Retina (tissue), 1 donor: Measurements from ENCODE around the gene PRSS3.
"Not testable (repeated sequence)": the region's sequence is repeated elsewhere in the genome, so short reads cannot be mapped to it uniquely, and the experiment has no call there.

Experiments used
- DNase-seq: peaks from one replicate; pipeline ENCODE4 v3.0.0-alpha.2; 2016

The PRSS3 gene

DNA sequence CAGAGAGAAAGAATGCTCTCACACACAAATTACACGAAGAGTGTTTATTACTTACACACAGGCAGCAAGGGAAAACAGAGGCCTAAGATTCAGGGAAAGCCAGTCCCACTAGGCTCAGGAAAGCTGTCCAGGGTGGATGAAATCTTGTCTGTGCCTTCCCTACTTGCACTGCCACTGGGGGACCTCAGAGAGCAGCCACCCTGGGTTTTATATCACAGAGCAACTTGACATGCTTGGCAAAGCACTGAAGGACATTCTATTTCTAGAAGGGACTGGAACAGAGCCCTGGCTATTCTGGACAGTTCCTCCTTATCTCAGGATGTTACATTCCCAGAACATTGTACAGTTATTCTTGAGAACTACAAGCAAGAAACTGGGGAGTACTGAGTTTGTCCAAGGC is 7.5 kb upstream of the PRSS3 start:
- DNase-seq: no peak

DNA sequence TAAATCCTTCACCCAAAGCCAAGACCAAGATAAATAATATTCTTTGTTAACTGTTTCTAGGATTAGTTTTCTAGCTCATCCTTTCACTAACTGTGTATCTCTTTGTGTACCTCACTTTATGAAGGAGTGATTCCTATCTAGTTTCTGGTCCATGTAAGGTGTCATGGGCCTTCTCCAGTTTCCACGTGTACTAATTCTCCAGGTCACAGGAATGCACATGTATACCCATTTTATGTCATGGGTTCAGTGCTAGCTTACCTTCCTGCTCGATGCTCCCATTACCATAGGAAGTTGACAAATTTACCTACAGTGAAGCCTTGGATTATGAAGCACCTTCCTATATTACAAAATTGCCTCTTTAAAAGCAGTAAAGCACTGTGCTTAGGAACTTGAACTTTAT is 5.9 kb upstream of the PRSS3 start:
- not testable (repeated sequence) for DNase-seq

DNA sequence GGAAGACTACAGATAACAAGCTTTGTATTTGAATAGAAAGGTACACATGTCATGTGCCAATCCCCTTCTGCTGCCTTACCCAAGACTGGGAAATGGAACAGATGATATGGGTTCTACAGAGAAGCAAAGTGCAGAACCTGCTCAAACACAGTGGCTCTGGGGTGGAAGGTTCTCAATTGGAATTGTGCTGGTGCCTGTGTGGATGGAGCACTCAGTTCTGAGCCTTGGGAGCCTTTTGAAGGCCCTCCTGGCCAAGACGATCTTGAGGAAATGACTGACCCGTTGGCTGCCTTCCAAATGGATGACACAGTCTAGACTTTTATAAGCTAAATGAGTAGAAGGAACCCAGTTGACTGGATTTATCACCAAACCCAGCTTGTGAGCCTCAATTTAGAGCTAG is 4.2 kb upstream of the PRSS3 start:
- no peak for DNase-seq

DNA sequence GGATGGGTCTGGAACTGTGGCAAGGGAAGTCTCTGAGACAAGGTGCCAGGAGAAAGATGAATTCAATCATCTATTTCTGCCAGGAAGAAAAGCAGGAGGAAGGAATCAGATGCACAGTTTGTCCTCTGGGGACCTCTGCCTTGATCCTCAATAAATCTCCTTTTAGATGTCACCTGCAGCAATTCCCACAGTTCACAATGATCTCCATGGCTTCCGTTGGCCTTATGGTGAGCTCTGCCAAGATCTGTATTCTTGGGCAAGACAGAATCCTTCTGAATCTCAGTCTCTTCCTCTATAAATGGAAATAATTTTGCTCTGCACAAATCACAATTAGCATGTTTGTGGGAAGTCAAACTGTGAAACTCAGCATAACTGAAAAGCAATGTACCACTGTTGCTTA is 1.9 kb upstream of the PRSS3 start:
- DNase-seq: not testable (repeated sequence)

DNA sequence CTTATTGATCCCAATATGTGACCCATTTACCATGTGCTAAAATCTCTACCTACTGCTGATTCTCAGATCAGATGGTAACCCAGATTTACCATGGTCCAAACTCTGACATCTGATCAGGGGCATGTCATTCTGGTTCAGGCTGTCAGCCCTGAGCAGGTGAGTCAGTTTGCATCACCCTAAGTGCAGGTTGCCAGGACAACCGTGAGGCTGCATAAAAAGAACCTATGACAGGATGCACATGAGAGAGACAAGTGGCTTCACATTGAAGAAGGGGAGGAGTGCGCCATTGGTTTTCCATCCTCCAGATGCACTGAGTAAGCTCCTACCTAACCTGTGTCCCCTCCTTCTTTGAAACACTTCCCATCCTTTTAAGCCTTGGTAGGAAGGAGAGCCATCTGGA is 801 bp upstream of the PRSS3 start:
- no peak for DNase-seq

GRCh38 chr9:33795819-33796218 is 458 bp downstream of the PRSS3 start:
- DNase-seq: no peak

DNA sequence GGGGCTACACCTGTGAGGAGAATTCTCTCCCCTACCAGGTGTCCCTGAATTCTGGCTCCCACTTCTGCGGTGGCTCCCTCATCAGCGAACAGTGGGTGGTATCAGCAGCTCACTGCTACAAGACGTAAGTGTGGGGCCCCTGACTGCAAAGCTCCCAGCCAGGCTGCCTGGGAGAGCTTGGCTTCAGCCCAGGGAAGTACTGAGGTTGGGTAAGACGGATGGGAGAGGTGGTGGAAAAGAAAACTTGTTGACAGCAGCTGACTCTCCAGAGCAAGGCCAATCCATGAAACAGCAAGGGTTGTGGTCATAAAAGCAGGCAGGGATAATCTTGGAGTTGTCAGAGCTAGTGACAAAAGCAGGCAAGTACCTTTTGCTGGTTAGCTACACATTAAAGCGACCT is 1.3 kb downstream of the PRSS3 start:
- not testable (repeated sequence) for DNase-seq

DNA sequence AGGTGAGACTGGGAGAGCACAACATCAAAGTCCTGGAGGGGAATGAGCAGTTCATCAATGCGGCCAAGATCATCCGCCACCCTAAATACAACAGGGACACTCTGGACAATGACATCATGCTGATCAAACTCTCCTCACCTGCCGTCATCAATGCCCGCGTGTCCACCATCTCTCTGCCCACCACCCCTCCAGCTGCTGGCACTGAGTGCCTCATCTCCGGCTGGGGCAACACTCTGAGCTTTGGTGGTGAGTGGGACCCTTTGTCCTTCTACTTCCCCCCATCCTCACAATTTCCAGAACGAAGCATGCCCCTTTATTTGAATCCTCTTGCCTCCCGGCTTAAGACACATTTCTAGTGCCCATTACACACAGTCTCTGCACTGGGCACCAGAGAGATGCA is 2.5 kb downstream of the PRSS3 start:
- DNase-seq: no peak

DNA sequence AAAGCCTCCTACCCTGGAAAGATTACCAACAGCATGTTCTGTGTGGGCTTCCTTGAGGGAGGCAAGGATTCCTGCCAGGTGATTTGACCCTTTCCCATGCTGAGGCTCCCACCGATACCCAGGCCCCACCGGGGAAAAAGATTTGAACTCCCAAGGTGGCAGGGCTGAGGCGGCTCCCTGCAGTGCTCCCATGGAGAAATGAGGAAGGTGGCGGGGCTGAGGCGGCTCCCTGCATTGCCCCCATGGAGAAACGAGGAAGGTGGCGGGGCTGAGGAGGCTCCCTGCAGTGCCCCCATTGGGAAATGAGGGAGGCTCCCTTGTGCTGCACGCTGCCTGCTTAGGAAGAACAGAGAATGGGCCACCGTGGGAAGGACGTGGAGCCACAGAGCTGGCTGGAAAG is 3.2 kb downstream of the PRSS3 start:
- no peak for DNase-seq

- DNase-seq: no peak
Measured at GRCh38 chr9:33799928-33800704, 4.8 kb downstream of the PRSS3 start.

DNA sequence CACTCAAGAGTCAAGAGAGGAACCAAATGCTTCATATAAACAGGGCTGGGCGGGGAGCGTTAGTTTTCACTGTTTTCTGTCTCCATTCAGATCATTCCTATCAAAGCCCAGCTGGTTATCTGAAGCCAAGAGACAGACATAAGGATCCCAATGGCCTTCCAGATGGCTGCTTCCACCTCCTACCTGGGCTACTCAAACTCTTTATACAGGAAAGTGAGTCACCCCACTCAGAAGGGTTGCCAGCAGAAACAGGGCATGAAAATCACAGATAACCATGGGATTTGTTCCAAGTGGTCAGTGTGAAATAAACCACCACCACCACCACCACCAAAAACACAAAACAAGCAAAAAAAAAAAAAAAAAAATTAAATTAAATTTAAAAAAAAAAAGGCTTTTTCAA is 5.5 kb downstream of the PRSS3 start:
- no peak for DNase-seq

GRCh38 chr9:33801943-33802500 is 6.7 kb downstream of the PRSS3 start:
- DNase-seq: not testable (repeated sequence)

DNA sequence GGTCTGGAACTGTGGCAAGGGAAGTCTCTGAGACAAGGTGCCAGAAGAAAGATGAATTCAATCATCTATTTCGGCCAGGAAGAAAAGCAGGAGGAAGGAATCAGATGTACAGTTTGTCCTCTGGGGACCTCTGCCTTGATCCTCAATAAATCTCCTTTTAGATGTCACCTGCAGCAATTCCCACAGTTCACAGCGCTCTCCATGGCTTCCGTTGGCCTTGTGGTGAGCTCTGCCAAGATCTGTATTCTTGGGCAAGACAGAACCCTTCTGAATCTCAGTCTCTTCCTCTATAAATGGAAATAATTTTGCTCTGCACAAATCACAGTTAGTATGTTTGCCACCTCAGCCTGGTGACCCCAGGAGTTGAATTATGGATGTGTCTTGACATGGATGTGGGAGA is 8.8 kb downstream of the PRSS3 start:
- not testable (repeated sequence) for DNase-seq

- not testable (repeated sequence) for DNase-seq
Measured at GRCh38 chr9:33807156-33807555, 11.8 kb downstream of the PRSS3 start.

DNA sequence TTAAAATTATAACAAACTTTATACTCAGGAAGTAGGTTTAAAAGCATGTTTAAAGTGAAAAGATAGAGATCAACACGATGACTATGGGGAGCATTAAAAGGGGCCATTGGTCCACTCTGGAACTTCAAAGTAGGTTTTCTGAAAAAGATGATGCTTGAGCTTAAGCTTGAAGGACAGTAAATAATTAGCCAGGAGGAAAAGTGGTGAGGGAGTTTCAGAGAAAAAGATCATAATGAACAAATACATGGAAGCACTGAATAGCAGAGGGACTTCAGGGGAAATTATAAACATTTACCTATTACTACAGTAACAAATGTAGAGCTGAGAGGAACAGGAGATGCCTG is 13.6 kb downstream of the PRSS3 start:
- not testable (repeated sequence) for DNase-seq

- no peak for DNase-seq
Measured at GRCh38 chr9:33809506-33809905, 14.1 kb downstream of the PRSS3 start.

DNA sequence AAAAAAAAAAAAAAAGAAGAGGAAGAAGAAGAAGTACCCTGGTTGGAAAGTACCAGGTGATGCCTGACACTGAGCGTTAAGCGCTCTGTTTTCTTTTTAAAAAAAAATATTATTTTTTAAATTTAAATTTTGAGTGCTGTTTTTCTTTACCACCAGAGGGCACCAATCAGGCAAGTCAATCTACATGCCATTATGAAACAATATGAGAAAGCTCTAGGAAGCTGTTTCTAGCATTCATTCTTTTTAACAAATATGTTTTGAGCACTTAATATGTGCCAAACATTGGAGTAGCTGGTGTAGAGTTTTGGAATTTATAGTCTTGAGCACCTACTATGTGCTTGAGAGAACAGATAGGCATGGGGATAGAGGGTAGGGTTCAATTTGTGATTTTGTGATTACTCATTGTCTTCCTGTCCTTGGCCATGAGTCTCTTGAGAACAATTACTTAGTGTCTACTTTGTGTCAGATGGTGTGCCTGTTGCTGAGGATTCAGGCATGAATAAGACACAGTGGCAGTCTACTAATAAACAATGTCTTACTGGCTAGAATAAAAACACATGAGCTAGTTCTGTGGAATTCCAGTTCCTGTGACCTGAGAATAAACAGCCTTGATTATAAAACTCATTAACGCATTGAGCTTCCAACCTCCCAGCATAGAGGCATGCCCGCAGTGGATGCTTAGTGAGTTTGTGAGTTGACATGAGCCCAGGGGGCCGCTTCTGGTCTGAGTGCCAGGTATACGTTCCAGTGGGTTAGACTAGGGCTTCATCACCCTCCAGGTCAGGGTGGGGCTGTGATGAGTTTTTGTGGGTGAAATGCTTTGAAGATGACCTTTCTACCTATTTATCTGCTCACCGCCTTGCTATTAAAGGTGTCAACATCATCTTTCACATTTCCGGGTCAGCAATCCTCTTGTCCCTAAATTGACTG is 18.6 kb downstream of the PRSS3 start:
- peak; percentile 53 for DNase-seq

DNA sequence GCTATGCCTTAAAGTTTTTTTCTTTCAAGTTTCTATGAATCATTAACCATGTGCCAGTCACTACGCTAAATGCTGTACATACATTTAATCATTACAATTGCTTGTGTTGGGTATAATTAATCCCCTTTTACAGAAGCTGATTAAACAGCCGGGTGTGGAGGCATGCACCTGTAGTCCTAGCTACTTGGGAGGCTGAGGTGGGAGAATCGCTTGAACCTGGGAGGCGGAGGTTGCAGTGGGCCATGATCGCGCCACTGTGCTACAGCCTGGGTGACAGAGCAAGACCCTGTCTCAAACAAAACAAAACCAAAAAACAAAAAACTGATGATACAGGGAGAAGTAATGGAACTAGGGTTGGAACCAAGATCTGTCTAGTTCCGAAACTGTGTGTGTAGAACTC is 20.4 kb downstream of the PRSS3 start:
- DNase-seq: no peak

DNA sequence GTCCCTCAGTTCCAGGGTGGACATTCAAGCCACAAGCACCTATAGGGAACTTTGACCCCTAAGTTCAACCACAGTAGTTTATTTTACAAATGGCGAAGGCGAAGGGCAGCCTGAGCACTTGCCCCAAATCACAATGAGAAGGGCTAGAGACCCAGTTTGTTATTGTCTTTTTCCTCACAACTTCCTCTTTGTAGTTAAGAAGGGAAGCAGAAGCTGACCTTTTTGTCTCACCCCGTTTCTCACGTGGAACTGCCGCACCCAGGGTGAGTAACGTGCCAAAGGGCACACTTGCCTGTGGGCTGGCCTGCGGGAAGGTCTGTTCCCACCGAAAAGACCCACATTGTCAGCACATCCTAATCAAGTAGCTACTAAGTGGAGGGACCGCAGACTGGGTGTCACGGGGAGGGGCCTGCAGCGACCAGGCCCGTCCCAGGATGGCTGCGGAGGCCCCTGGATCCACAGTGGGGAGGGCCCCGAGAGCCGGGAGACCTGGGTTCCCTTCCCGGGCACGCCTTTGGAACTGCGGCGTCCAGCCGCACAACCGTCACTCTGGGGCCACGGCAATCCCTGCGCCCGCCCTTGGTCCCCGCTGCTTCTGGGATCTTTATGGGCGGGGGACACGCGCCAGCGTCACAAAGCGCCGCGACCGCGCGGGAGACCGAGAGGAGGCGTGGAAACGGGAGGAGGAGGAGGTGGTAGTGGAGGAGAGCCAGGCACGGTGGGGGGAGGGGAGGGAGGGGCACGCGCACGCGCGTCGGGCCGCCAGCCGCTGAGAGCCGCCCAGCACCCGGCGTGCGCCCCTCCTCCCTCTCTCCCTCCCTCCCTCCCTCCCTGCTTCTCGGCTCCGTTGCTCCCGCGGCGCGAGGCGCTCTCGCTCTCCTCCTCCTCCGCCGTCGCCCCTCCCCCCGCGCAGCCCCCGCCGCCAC is 21.2 kb downstream of the PRSS3 start, which contains the start of gene UBE2R2:
Gene UBE2R2 (plus strand): TSS at position 834 of the 926 bp plus-strand sequence. CDS start 598 bp downstream, outside the sequence.
- DNase-seq: peak; percentile 94

- DNase-seq: peak; percentile 87
Measured at GRCh38 chr9:33817327-33818166, 22.2 kb downstream of the PRSS3 start.

- DNase-seq: peak; percentile 62
Measured at GRCh38 chr9:33818167-33818846, 22.9 kb downstream of the PRSS3 start.
